NCI-H446 (cell line): Measurements from ENCODE around the gene VILL.
A peak's percentile ranks its signal among the peaks of the same experiment; 100 is the strongest.
"Not testable (repeated sequence)": the region's sequence is repeated elsewhere in the genome, so short reads cannot be mapped to it uniquely, and the experiment has no call there.

Experiments
- DNase-seq, 2 experiments: peaks; one replicate each; lab custom pipeline; 2025; lab: John Stamatoyannopoulos, UW

The VILL gene

DNA sequence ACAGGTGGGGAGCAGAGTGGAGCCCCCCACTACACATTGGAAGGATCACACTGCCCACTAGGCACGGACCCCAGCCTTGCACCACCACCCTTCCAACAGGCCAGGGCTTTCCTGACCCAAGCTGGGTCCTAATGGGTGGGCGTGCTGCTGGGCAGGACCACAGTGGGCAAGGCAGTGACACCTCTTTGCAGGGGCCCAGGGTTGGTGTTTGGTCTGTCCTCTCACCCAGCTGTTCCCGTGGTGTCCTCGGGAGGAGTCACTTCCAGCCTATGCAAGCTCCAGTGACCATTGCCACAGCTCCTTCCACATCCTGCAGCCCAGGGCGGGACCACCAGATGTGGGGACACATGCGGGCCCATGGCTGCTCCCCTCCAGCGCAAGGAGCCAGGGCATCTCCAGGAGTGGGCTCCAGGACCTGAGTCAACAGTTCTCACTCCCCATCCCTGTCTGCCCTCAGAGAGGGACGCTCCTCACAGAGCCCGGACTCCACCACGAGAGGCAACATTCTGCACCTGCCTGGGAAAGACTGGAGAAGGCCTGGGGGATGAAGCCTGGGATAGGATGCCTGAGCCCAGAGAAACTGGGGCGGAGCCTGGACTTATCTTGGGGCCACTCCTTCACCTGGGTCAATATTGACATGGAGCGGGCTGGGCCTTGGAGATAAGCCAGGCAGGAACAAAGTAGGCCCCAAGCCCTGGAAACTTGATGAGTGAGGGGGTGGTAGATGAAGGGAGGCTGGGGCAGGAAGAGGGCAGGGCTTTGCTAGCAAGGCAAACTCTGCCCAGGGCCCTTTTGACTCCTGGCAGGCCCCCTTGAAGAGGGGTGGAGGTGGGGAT, 3.9 kb upstream of the VILL start:
- no peak for DNase-seq

DNA sequence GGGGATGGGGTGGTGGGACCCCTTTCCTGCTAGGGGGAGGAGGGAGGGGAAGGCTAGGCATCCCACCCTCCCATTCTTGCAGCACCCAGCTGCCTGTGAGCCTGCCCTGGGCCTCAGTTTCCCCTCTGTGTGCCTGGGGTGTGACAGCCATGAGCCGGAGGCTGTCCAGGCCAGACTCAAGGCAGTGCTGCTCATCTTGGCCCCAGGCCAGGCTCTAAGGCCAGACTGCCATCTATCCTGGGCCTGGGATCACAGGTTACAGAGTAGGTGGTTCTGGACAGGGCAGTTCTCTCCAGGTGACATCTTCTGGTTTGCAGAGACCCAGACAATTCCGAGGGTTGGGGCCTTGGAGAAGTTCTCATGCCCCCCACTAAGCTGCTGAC, 3.3 kb upstream of the VILL start:
- DNase-seq, result no peak

GRCh38 chr3:37987751-37988179, 2.8 kb upstream of the VILL start:
- DNase-seq, result no peak

- DNase-seq, result not testable (repeated sequence)
Measured at GRCh38 chr3:37988376-37988775, 2.2 kb upstream of the VILL start.

DNA sequence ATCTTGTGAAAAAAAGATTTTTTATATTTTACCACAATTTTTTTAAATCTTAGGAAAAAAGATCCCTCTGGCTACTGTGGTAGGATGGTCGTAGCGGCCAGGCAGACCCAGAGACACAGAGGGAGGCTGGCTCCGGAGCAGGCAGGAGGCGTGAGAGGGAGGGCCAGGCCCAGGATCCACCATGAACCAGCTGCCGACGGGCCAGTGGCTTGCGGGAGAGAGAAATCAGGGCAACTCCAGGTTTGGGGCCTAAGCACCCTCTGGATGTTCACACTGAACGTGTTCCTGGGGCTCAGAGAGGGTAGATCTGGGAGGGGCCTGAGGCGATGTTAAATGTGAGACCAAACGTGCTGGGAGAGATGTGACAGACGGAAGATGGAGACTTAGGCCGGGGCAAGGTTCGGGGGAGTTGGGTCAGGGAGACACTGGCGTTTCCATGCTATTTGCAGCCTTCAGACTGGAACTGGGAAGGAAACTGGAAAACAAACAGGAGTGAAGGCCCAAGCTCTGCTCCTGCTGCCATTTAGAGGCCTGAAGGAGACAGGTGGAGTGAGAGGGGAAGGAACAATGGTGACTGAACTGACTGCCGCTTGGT, 1.6 kb upstream of the VILL start:
- DNase-seq, result no peak

DNA sequence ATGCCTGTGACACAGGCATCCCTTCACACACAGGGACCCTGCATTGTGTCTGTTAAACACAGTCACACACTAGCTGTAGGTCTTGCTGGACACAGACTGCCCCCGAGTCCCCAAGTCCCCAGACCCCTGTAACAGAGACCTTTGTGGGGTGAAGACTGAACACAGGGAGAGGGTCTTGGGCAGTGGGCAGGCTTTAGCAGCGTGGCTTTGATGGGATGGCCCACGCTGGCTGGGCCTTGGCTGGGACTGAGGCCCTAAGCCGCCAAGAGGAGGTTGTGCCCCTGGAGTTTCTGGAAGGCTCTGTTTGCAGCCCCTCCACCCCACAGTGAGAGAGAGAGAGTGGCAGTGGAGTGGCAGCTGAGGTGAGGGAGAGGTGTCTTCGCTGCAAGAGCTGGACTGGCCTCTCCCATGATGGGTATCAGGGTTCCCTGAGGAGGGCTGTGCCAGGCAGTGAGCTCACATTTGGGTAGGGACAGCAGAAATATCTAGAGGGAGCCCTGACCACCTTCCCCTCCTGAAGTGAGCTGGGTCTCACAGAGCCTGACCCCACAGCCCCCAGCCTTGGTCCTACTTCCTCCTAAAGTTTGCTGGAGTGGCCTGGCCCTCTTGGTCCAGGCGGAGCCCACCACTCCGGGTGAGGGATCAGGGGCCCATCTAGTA, 635 bp upstream of the VILL start:
- DNase-seq, result no peak

GRCh38 chr3:37991109-37991508, 523 bp downstream of the VILL start:
- no peak for DNase-seq

DNA sequence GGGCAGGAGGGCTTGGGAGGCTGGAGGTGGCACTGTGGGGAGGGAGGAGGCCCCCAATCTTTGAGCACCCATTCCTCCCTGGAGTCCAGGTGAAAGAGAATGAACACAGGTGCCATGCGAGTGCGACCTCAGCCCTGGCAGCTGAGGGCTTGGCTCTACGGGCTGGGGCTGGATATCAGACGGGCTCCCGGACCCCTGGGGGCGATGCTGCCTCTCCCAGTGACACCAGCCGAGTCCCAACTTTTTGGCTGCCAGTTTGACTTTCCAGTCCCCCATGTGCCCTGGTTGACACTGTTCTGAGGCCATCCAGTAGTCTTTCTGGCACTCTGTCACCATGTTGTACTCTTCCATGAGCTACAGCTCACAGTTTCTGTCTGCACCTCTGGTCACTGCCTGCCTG, 1.2 kb downstream of the VILL start:
- no peak for DNase-seq

- DNase-seq, result no peak
Measured at GRCh38 chr3:37992271-37993066, 1.9 kb downstream of the VILL start.

DNA sequence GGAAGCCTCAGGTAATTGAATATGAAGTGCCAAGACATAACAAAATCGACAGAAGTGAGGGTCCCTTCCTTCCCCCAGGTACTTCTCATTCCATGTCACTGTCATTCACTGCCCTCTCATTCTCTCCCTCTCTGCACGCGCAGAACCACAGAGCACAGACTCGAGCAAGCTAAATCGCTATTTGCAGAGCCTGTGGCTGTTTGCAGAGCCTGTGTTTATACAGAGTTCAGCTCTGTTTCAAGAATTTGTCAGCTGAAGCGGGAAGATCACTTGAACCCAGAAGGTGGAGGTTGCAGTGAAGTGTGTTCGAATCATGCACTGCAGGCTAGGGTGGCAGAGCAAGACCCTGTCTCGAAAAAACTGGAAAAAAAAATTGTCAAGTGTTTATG, 2.5 kb downstream of the VILL start:
- DNase-seq, result no peak

DNA sequence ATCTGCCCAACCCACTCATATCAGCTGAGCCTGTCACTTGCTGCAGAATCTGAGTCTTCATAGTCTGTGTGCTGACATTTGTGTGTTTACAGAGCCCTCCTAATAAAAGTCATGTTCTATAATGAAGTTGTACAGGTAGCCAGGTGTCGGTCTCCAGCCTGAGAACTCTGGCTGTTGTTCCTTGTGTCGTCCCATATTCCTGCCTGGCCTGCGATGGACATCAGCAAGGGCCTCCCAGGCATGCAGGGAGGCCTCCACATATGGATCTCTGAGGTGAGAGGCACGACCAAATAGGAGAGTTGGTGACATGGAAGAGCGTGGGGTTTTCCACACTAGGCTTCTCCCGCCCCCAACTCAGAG, 2.9 kb downstream of the VILL start:
- DNase-seq, result no peak

DNA sequence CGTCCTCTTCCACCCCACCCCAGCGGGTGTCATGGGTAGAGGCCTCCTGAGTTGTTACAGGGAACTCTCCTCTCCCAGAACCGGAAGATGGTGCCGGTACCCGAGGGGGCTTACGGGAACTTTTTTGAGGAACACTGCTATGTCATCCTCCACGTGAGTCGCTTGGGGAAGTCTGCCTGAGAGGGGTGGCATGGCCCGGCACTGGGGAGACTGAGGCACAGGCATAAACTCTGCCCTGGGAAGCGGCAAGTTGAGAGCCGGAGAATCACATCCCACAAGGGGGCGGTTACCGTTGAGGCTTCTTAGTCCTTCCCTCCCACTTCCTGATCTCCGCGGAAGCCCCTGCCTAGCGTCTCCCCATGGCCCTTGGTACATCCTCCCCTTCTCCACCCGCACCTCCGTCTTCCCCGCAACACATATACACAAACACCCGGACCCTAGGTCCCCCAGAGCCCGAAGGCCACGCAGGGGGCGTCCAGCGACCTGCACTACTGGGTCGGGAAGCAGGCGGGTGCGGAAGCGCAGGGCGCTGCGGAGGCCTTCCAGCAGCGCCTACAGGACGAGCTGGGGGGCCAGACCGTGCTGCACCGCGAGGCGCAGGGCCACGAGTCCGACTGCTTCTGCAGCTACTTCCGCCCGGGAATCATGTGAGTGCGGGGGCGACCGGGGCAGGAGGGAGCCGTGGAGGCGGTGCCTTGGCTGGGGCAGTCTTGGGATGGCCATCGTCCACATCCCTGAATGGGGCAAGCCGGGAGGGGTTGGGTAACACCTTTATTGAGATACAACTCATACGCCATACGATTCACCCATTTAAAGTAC, 3.4 kb downstream of the VILL start:
- DNase-seq, result no peak

GRCh38 chr3:37994639-37994972, 4.0 kb downstream of the VILL start:
- DNase-seq, result no peak

GRCh38 chr3:37995652-37996641, 5.4 kb downstream of the VILL start:
- DNase-seq, result peak in 1 of 2 experiments; percentile 3

GRCh38 chr3:37996785-37997301, 6.3 kb downstream of the VILL start:
- DNase-seq, result peak in 1 of 2 experiments; percentile 67

- DNase-seq, result no peak
Measured at GRCh38 chr3:37997342-37997741, 6.8 kb downstream of the VILL start.

- no peak for DNase-seq
Measured at GRCh38 chr3:37997791-37998370, 7.3 kb downstream of the VILL start.

- no peak for DNase-seq
Measured at GRCh38 chr3:37999836-38000235, 9.2 kb downstream of the VILL start.

DNA sequence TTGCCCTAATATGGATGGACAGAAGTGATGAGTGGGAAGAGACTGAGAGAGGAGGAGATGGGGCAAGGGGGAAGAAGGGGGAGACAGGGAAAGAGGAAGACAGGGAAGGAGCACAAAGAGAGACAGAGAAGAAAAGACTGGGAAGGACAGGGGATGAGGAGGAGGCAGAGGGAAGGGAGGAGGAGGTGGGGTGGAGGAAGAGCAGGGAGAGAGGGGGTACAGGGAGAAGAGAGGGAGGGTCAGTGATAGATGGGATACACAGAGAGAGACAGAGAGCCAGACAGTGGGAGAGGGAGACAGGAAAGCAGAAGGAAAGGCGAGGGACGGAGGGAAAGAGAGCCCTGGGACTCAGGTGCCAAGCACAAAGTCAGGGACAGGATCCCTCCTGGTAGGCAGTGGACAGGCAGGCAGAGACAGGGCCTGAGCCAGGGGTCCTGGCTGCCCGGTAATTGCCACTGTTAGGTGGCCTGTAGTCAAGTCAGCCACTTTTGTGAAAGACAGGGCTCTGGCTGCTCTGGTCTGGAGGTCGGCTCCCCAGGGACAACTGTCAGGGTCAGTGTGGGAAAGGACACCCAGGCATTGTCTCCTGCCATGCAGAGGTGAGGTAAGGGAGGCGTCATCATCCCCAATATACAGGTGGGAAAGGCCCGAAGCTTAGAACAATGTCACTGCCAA, 9.8 kb downstream of the VILL start:
- no peak for DNase-seq
